Sigmoid colon (tissue), 7 donors: ENCODE results near the gene PLK1. TPM values are rescaled to one million over a fixed set of nuclear protein-coding genes. Genes with fewer than 3 reads are reported as not detected.
"Not testable (repeated sequence)": the region's sequence is repeated elsewhere in the genome, so short reads cannot be mapped to it uniquely, and the experiment has no call there.

Source experiments
- DNase-seq: peaks from one replicate; pipeline ENCODE4 v3.0.0-alpha.2; 2019
- H3K27ac ChIP-seq, 4 donors: fragments of 200-600 bp; sonication (generic); one replicate each; pipeline ENCODE4 v1.5.1; 2016 to 2019; ENCODE audit warnings: mild to moderate bottlenecking in 1 of 4
- H3K27me3 ChIP-seq, 3 donors: fragments of 200-600 bp; sonication (generic); one replicate each; pipeline ENCODE4 v1.5.1; 2019; ENCODE audit warnings: mild to moderate bottlenecking in 1 of 3
- H3K36me3 ChIP-seq, 4 donors: fragments of 200-600 bp; sonication (generic); one replicate each; pipeline ENCODE4 v1.5.1; 2016 to 2019
- H3K4me1 ChIP-seq, 4 donors: fragments of 200-600 bp; sonication (generic); one replicate each; pipeline ENCODE4 v1.5.1; 2017 to 2019
- H3K4me3 ChIP-seq, 4 donors: fragments of 200-600 bp; sonication (generic); one replicate each; pipeline ENCODE4 v1.5.1; 2017 to 2019; ENCODE audit warnings: mild to moderate bottlenecking in 2 of 4, moderate library complexity in 1 of 4
- H3K9me3 ChIP-seq, 4 donors: fragments of 200-600 bp in 3 of 4; sonication (generic) in 3 of 4; one replicate each; pipeline versions ENCODE4 v1.5.1 to v1.6.1; 2013 to 2019
- CTCF ChIP-seq, 4 experiments: fragments of 450-650 bp in 3 of 4; fragments of 200-600 bp in 1 of 4; IDR thresholded peaks; one replicate each; pipeline ENCODE4 v1.5.1; 2016 to 2019; ENCODE audit warnings: antibody characterized with exemption in 4 of 4, mild to moderate bottlenecking in 3 of 4, moderate library complexity in 2 of 4
- EP300 ChIP-seq, 4 donors: sonication (generic); formaldehyde crosslinking; IDR thresholded peaks; one replicate each; pipeline ENCODE4 v1.6.1; 2017; ENCODE audit warnings: antibody characterized with exemption in 4 of 4
- POLR2A ChIP-seq, 2 donors: fragments of 450-650 bp; IDR thresholded peaks; one replicate each; pipeline ENCODE4 v1.6.1; 2016; ENCODE audit warnings: antibody characterized with exemption in 2 of 2, mild to moderate bottlenecking in 2 of 2, moderate library complexity in 2 of 2
- POLR2AphosphoS5 ChIP-seq, 4 donors: sonication (generic); formaldehyde crosslinking; IDR thresholded peaks; one replicate each; pipeline ENCODE4 v1.6.1; 2017; ENCODE audit warnings: antibody characterized with exemption in 4 of 4
- WGBS, 2 donors: extraction: QIAGEN DNeasy Blood & Tissue Kit; methylation state at CpG; one replicate each; pipeline ENCODE4 v1.1.7; 2013; 5-methylcytosine and 5-hydroxymethylcytosine counted together
- intact Hi-C: fragments of 100-400 bp; cut with DNase I; formaldehyde crosslinking; loops from one replicate; pipeline ENCODE4 v1.15.1; 2023
- polyA plus RNA-seq, 3 donors: library from polyadenylated mRNA; stranded (reverse); fragments of 200-250 nt; gene quantifications; one replicate each; pipeline ENCODE4 v1.2.3, GENCODE V29; 2013
- total RNA-seq, 4 donors: library from RNA; depleted of rRNA; stranded (reverse); fragments of >200 nt; gene quantifications; one replicate each; pipeline ENCODE4 v1.1.0, GENCODE V29; 2016
- donor health status: healthy with polysubstance abuse.
- donor health status: Bipolar disorder and iron deficiency.
- donor health status: healthy.

PLK1 gene
- total and polyA plus RNA-seq, 7 donors: 0.82 to 37.0 (median 4.2) TPM

- intact Hi-C loops: no loop called here
- Histone ChIP-seq H3K4me3 (no peak overlapping the region), H3K27me3 (peaks cover 0 to 10% (median 0%) of the 10 kb centered on the region in 3 donors), H3K4me1 (no peaks in the 10 kb centered on the region), H3K9me3 (no peaks in the 10 kb centered on the region), H3K27ac (no peak overlapping the region), H3K36me3 (no peaks in the 10 kb centered on the region)
- 53 to 76% methylated on average over 12 of the region's 12 CpGs for WGBS, 2 donors
- no peak for DNase-seq
- TF ChIP-seq POLR2A (IDR thresholded peaks at IDR 0.05) (no peak), CTCF (IDR thresholded peaks at IDR 0.05) (no peak), EP300 (IDR thresholded peaks at IDR 0.05) (no peak), POLR2AphosphoS5 (IDR thresholded peaks at IDR 0.05) (no peak)
These were observed 51.1 kb downstream of the PLK1 start for GRCh38 chr16:23729503-23730424.

- H3K27ac ChIP-seq: no peak overlapping the region
- TF ChIP-seq POLR2A (IDR thresholded peaks at IDR 0.05) (no peak), CTCF (IDR thresholded peaks at IDR 0.05) (no peak), POLR2AphosphoS5 (IDR thresholded peaks at IDR 0.05) (no peak), EP300 (IDR thresholded peaks at IDR 0.05) (no peak)
- no peaks in the 10 kb centered on the region for H3K36me3 ChIP-seq
- intact Hi-C loops: no loop called here
- no peaks in the 10 kb centered on the region for H3K9me3 ChIP-seq
- H3K4me3 ChIP-seq: no peak overlapping the region
- H3K27me3 ChIP-seq: peaks cover 0 to 15% (median 0%) of the 10 kb centered on the region in 3 donors
- DNase-seq: no peak
- H3K4me1 ChIP-seq: no peaks in the 10 kb centered on the region
- WGBS, 2 donors: 90 to 92% methylated on average over 19 of the region's 19 CpGs
These were observed 55.6 kb downstream of the PLK1 start for GRCh38 chr16:23734176-23734893.

GRCh38 chr16:23737423-23738028, 58.8 kb downstream of the PLK1 start:
- not testable (repeated sequence) for DNase-seq, H3K27ac ChIP-seq, H3K4me1 ChIP-seq, H3K9me3 ChIP-seq, H3K36me3 ChIP-seq, H3K4me3 ChIP-seq, H3K27me3 ChIP-seq
- 88 to 93% methylated on average over 1 of the region's 1 CpG for WGBS, 2 donors
- intact Hi-C loops: loop anchor here (5.0 kb wide), 1 partner anchor 300 kb away; no protein-coding TSS in a partner anchor

GRCh38 chr16:23739516-23739915, 60.8 kb downstream of the PLK1 start:
- TF ChIP-seq POLR2AphosphoS5 (IDR thresholded peaks at IDR 0.05) (no peak), EP300 (IDR thresholded peaks at IDR 0.05) (no peak), POLR2A (IDR thresholded peaks at IDR 0.05) (no peak), CTCF (IDR thresholded peaks at IDR 0.05) (no peak)
- Histone ChIP-seq H3K4me3 (no peak overlapping the region), H3K4me1 (no peaks in the 10 kb centered on the region), H3K36me3 (no peaks in the 10 kb centered on the region), H3K9me3 (no peaks in the 10 kb centered on the region), H3K27ac (no peak overlapping the region), H3K27me3 (peaks cover 0 to 16% (median 0%) of the 10 kb centered on the region in 3 donors)
- no peak for DNase-seq
- 81 to 82% methylated on average over 1 of the region's 1 CpG for WGBS, 2 donors
- intact Hi-C loops: loop anchor here (5.0 kb wide), 1 partner anchor 298 kb away; no protein-coding TSS in a partner anchor

Other genes starting within 250 kb of the PLK1 start
- gene COG7, start 225.7 kb upstream of the PLK1 start, total RNA-seq: 10 to 100 TPM; 12.0 to 25.5 (median 13.9) TPM
- gene COG7, start 225.7 kb upstream of the PLK1 start, polyA plus RNA-seq: 10 to 100 TPM; 17.4 to 26.0 (median 19.4) TPM
- 10 to 100 TPM; 29.1 to 55.7 (median 34.7) TPM for gene GGA2, start 168.4 kb upstream of the PLK1 start, total RNA-seq
- 10 to 100 TPM; 13.2 to 36.1 (median 15.3) TPM for gene GGA2, start 168.4 kb upstream of the PLK1 start, polyA plus RNA-seq
- gene EARS2, start 121.5 kb upstream of the PLK1 start, total RNA-seq: 10 to 100 TPM in 2 of 4 donors, 1 to 10 TPM in 2; 7.5 to 18.3 (median 11.2) TPM
- 10 to 100 TPM in 1 of 3 donors, 1 to 10 TPM in 2; 6.6 to 19.4 (median 7.9) TPM for gene EARS2, start 121.5 kb upstream of the PLK1 start, polyA plus RNA-seq
- gene UBFD1, start 121.2 kb upstream of the PLK1 start, total RNA-seq: 100 to 1,000 TPM in 1 of 4 donors, 10 to 100 TPM in 3; 45.1 to 101 (median 57.6) TPM
- gene UBFD1, start 121.2 kb upstream of the PLK1 start, polyA plus RNA-seq: 10 to 100 TPM in 1 of 3 donors, 1 to 10 TPM in 2; 8.1 to 16.6 (median 8.4) TPM
- gene NDUFAB1, start 82.6 kb upstream of the PLK1 start, total RNA-seq: 100 to 1,000 TPM; 101 to 179 (median 159) TPM
- 100 to 1,000 TPM; 283 to 398 (median 297) TPM for gene NDUFAB1, start 82.6 kb upstream of the PLK1 start, polyA plus RNA-seq
- gene PALB2, start 37.6 kb upstream of the PLK1 start, total RNA-seq: 10 to 100 TPM in 2 of 4 donors, 1 to 10 TPM in 2; 7.5 to 11.2 (median 9.4) TPM
- 1 to 10 TPM; 7.2 to 8.7 (median 7.4) TPM for gene PALB2, start 37.6 kb upstream of the PLK1 start, polyA plus RNA-seq
- gene DCTN5, start 37.4 kb upstream of the PLK1 start, total RNA-seq: 10 to 100 TPM; 24.1 to 41.4 (median 34.1) TPM
- gene DCTN5, start 37.4 kb upstream of the PLK1 start, polyA plus RNA-seq: 10 to 100 TPM; 13.2 to 31.0 (median 28.4) TPM
- 1 to 10 TPM in 1 of 4 donors, under 1 TPM in 1, not detected in 2; 0.36 to 1.9 TPM for gene ERN2, start 34.3 kb downstream of the PLK1 start, total RNA-seq
- 100 to 1,000 TPM in 1 of 3 donors, 10 to 100 TPM in 2; 19.9 to 123 (median 33.0) TPM for gene ERN2, start 34.3 kb downstream of the PLK1 start, polyA plus RNA-seq
- under 1 TPM in 1 of 4 donors, not detected in 3; 0.28 TPM for gene CHP2, start 76.1 kb downstream of the PLK1 start, total RNA-seq
- gene CHP2, start 76.1 kb downstream of the PLK1 start, polyA plus RNA-seq: 100 to 1,000 TPM in 2 of 3 donors, 10 to 100 TPM in 1; 57.9 to 385 (median 289) TPM
- gene PRKCB, start 157.1 kb downstream of the PLK1 start, total RNA-seq: 10 to 100 TPM; 12.1 to 43.8 (median 23.8) TPM
- 10 to 100 TPM in 1 of 3 donors, 1 to 10 TPM in 2; 3.0 to 21.4 (median 5.8) TPM for gene PRKCB, start 157.1 kb downstream of the PLK1 start, polyA plus RNA-seq